H9 (cell line): ENCODE measurements around the gene SLC24A4. TPM values are rescaled to one million over a fixed set of nuclear protein-coding genes. Genes with fewer than 3 reads are reported as not detected.

Source experiments
- DNase-seq: peaks from one replicate; pipeline ENCODE4 v3.0.0-alpha.2; 2017
- H2AFZ ChIP-seq: one replicate; pipeline ENCODE4 v1.6.1; 2013; ENCODE audit warnings: mild to moderate bottlenecking, low read length, control low read depth, moderate library complexity
- H2AK5ac ChIP-seq: 2 replicates; pipeline ENCODE4 v1.6.1; 2013; ENCODE audit warnings: low read length, control low read depth, mixed read lengths; ENCODE audit not compliant: insufficient read length
- H2BK120ac ChIP-seq: one replicate; pipeline ENCODE4 v1.6.1; 2013; ENCODE audit warnings: low read depth, mild to moderate bottlenecking, low read length, control low read depth, inconsistent platforms; ENCODE audit not compliant: poor library complexity, severe bottlenecking
- H2BK12ac ChIP-seq: 2 replicates; pipeline ENCODE4 v1.6.1; 2013; ENCODE audit warnings: low read length, control low read depth, mixed read lengths, low read depth; ENCODE audit not compliant: insufficient read length
- H2BK15ac ChIP-seq: 2 replicates; pipeline ENCODE4 v1.6.1; 2013; ENCODE audit warnings: low read depth, low read length, control low read depth
- H2BK20ac ChIP-seq: one replicate; pipeline ENCODE4 v1.6.1; 2013; ENCODE audit warnings: low read depth, mild to moderate bottlenecking, low read length, control low read depth, inconsistent platforms; ENCODE audit not compliant: poor library complexity, severe bottlenecking
- H2BK5ac ChIP-seq: 2 replicates; pipeline ENCODE4 v1.6.1; 2013; ENCODE audit warnings: low read length, control low read depth, mixed read lengths; ENCODE audit not compliant: insufficient read length
- H3K14ac ChIP-seq: 2 replicates; pipeline ENCODE4 v1.6.1; 2013; ENCODE audit warnings: low read length, control low read depth; ENCODE audit not compliant: insufficient read depth
- H3K18ac ChIP-seq: 2 replicates; pipeline ENCODE4 v1.6.1; 2013; ENCODE audit warnings: low read depth, mild to moderate bottlenecking, mixed read lengths, low read length, control low read depth; ENCODE audit not compliant: insufficient read length
- H3K23ac ChIP-seq: 2 replicates; pipeline ENCODE4 v1.6.1; 2013; ENCODE audit warnings: low read length, control low read depth, mixed read lengths, low read depth; ENCODE audit not compliant: insufficient read length
- H3K23me2 ChIP-seq: 2 replicates; pipeline ENCODE4 v1.6.1; 2013; ENCODE audit warnings: low read depth, mild to moderate bottlenecking, mixed read lengths, low read length, control low read depth; ENCODE audit not compliant: insufficient read length, poor library complexity, severe bottlenecking
- H3K27ac ChIP-seq: 2 replicates; pipeline ENCODE4 v1.5.1; 2013; ENCODE audit warnings: low read length, control low read depth, mixed read lengths, low read depth; ENCODE audit not compliant: insufficient read length
- H3K27me3 ChIP-seq: 2 replicates; pipeline ENCODE4 v1.6.1; 2013; ENCODE audit warnings: low read length, control low read depth, inconsistent platforms; ENCODE audit not compliant: insufficient read depth
- H3K4ac ChIP-seq: 2 replicates; pipeline ENCODE4 v1.6.1; 2013; ENCODE audit warnings: low read depth, mild to moderate bottlenecking, control low read depth, inconsistent platforms, low read length, moderate library complexity
- H3K4me1 ChIP-seq: 2 replicates; pipeline ENCODE4 v1.6.1; 2013; ENCODE audit warnings: low read length, control low read depth, inconsistent platforms; ENCODE audit not compliant: insufficient read depth
- H3K4me2 ChIP-seq: 2 replicates; pipeline ENCODE4 v1.6.1; 2013; ENCODE audit warnings: low read length, control low read depth, mixed read lengths; ENCODE audit not compliant: insufficient read length, insufficient read depth
- H3K56ac ChIP-seq: 2 replicates; pipeline ENCODE4 v1.6.1; 2013; ENCODE audit warnings: low read depth, mild to moderate bottlenecking, mixed read lengths, low read length, control low read depth; ENCODE audit not compliant: insufficient read length
- H3K79me1 ChIP-seq: 2 replicates; pipeline ENCODE4 v1.6.1; 2013; ENCODE audit warnings: low read depth, mild to moderate bottlenecking, moderate library complexity, low read length, control low read depth, inconsistent platforms; ENCODE audit not compliant: insufficient read depth, poor library complexity, severe bottlenecking
- H3K79me2 ChIP-seq: 2 replicates; pipeline ENCODE4 v1.6.1; 2013; ENCODE audit warnings: low read length, control low read depth, inconsistent platforms; ENCODE audit not compliant: insufficient read depth
- H3K9ac ChIP-seq: 2 replicates; pipeline ENCODE4 v1.6.1; 2013; ENCODE audit warnings: low read length, control low read depth, mixed read lengths; ENCODE audit not compliant: insufficient read length; ENCODE audit errors: extremely low read depth
- H3K9me3 ChIP-seq: one replicate; pipeline ENCODE4 v1.6.1; 2013; ENCODE audit warnings: low read depth, low read length, inconsistent platforms; ENCODE audit not compliant: control insufficient read depth
- H3T11ph ChIP-seq: one replicate; pipeline ENCODE4 v1.6.1; 2013; ENCODE audit warnings: mild to moderate bottlenecking, low read length, control low read depth, inconsistent platforms
- H4K20me1 ChIP-seq: one replicate; pipeline ENCODE4 v1.6.1; 2013; ENCODE audit not compliant: control insufficient read depth, insufficient read length, insufficient read depth
- H4K5ac ChIP-seq: 2 replicates; pipeline ENCODE4 v1.6.1; 2013; ENCODE audit warnings: low read depth, mild to moderate bottlenecking, mixed read lengths, low read length, control low read depth; ENCODE audit not compliant: insufficient read length
- H4K8ac ChIP-seq: replicated peaks from 2 replicates; pipeline ENCODE4 v1.6.1; 2013; ENCODE audit warnings: low read length, control low read depth, mixed read lengths, low read depth; ENCODE audit not compliant: insufficient read length
- H4K91ac ChIP-seq: 2 replicates; pipeline ENCODE4 v1.6.1; 2013; ENCODE audit warnings: low read depth, mild to moderate bottlenecking, moderate library complexity, mixed read lengths, low read length, control low read depth; ENCODE audit not compliant: insufficient read length
- H3K27ac Mint-ChIP-seq, 3 experiments: 2 replicates in 2 of 3; 3 replicates in 1 of 3; pipeline ENCODE4 v1.8.0; 2020 to 2021; ENCODE audit warnings: mixed read lengths in 3 of 3, mild to moderate bottlenecking in 1 of 3, moderate library complexity in 1 of 3
- H3K27me3 Mint-ChIP-seq: 2 replicates; pipeline ENCODE4 v1.8.0; 2021; ENCODE audit warnings: low read depth, mild to moderate bottlenecking, moderate library complexity, mixed read lengths
- H3K36me3 Mint-ChIP-seq, 3 experiments: 2 replicates in 2 of 3; 3 replicates in 1 of 3; pipeline ENCODE4 v1.8.0; 2020 to 2021; ENCODE audit warnings: low read depth in 3 of 3, mixed read lengths in 3 of 3; ENCODE audit not compliant: insufficient read depth in 1 of 3
- H3K4me1 Mint-ChIP-seq, 2 experiments: 2 replicates each; pipeline ENCODE4 v1.8.0; 2020; ENCODE audit warnings: mixed read lengths in 2 of 2
- H3K4me3 Mint-ChIP-seq, 2 experiments: 2 replicates in 1 of 2; 3 replicates in 1 of 2; pipeline ENCODE4 v1.8.0; 2020 to 2021; ENCODE audit warnings: mild to moderate bottlenecking in 2 of 2, mixed read lengths in 2 of 2, moderate library complexity in 1 of 2
- H3K9me3 Mint-ChIP-seq, 2 experiments: 2 replicates in 1 of 2; 3 replicates in 1 of 2; pipeline ENCODE4 v1.8.0; 2020; ENCODE audit warnings: mild to moderate bottlenecking in 2 of 2, mixed read lengths in 2 of 2, moderate library complexity in 1 of 2
- WGBS: extraction: QIAGEN DNeasy Blood & Tissue Kit; methylation state at CpG from one replicate; pipeline ENCODE4 v1.1.7; 2013; ENCODE audit warnings: missing lambda C conversion rate, low lambda C conversion rate, mixed read lengths; ENCODE audit not compliant: insufficient read length; ENCODE audit errors: extremely low coverage; 5-methylcytosine and 5-hydroxymethylcytosine counted together
- total RNA-seq: library from RNA; stranded (reverse); gene quantifications from 2 replicates; pipeline ENCODE4 v1.2.1, GENCODE V29; 2021
- TF ChIP-seq, protein P1 (sequence below): fragments of 200-600 bp; sonication (generic); conservative IDR thresholded peaks from 3 replicates; pipeline ENCODE4 v1.8.0; 2021; ENCODE audit warnings: antibody characterized with exemption, mild to moderate bottlenecking

SLC24A4 gene
- total RNA-seq, 1 experiment from 2014 or later: 0.24 TPM

DNA sequence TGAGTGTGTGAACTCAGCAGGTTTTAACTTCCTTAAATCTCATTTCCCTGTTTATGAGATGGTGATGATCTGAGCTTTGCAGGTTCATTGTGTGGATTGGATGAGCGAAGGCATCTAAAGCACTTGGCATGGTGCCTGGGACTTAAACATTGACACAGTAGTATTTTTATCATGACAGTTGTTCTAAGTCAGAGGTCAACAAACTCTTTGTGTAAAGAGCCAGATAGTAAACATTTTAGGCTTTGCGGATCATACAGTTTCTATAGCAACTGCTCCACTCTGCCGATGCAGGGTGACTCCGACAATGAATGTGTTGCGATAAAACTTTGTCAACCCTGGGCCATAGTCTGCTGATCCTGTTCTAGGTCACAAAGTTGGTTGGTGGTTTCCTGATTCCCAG lies 25.2 kb downstream of the SLC24A4 start:
- Histone ChIP-seq H3K23me2 (no peaks in the 10 kb centered on the region), H3K27ac (no peak overlapping the region), H2BK12ac (no peak overlapping the region), H3K4me2 (no peak overlapping the region), H3K27me3 (no peaks in the 10 kb centered on the region), H3K18ac (no peak overlapping the region), H3K23ac (no peak overlapping the region), H2BK120ac (no peak overlapping the region), H3K79me2 (no peaks in the 10 kb centered on the region; the same call in 1 of the 2 replicates), H3K9ac (no peak overlapping the region), H3K79me1 (no peaks in the 10 kb centered on the region), H2BK20ac (no peak overlapping the region), H3K4me1 (no peaks in the 10 kb centered on the region), H3K9me3 (no peaks in the 10 kb centered on the region), H3K14ac (no peak overlapping the region), H2BK5ac (no peak overlapping the region), H3K4ac (no peak overlapping the region), H4K20me1 (no peaks in the 10 kb centered on the region), H3T11ph (no peak overlapping the region), H4K5ac (no peak overlapping the region), H4K91ac (no peak overlapping the region), H4K8ac (no peak overlapping the region), H2AK5ac (no peak overlapping the region), H2AFZ (no peak overlapping the region), H3K56ac (no peak overlapping the region), H2BK15ac (no peak overlapping the region)
- Mint-ChIP-seq H3K27me3 (peaks cover 8% of the 10 kb centered on the region), H3K9me3 (no peaks in the 10 kb centered on the region; a peak in 2 of 5 replicates), H3K4me1 (no peaks in the 10 kb centered on the region), H3K36me3 (no peaks in the 10 kb centered on the region), H3K4me3 (no peak overlapping the region), H3K27ac (no peak overlapping the region)
- TF ChIP-seq, protein P1, sequence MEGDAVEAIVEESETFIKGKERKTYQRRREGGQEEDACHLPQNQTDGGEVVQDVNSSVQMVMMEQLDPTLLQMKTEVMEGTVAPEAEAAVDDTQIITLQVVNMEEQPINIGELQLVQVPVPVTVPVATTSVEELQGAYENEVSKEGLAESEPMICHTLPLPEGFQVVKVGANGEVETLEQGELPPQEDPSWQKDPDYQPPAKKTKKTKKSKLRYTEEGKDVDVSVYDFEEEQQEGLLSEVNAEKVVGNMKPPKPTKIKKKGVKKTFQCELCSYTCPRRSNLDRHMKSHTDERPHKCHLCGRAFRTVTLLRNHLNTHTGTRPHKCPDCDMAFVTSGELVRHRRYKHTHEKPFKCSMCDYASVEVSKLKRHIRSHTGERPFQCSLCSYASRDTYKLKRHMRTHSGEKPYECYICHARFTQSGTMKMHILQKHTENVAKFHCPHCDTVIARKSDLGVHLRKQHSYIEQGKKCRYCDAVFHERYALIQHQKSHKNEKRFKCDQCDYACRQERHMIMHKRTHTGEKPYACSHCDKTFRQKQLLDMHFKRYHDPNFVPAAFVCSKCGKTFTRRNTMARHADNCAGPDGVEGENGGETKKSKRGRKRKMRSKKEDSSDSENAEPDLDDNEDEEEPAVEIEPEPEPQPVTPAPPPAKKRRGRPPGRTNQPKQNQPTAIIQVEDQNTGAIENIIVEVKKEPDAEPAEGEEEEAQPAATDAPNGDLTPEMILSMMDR: no peak
- no CpG with 5 or more reads among the region's 5 CpGs for WGBS
- DNase-seq: no peak
